Measurements from ENCODE around the gene ATP8A2. TPM values are rescaled to one million over a fixed set of nuclear protein-coding genes. Genes with fewer than 3 reads are reported as not detected.

The ATP8A2 gene
- total RNA-seq, 1 donor from 2014 or later, result 1.9 TPM

DNA sequence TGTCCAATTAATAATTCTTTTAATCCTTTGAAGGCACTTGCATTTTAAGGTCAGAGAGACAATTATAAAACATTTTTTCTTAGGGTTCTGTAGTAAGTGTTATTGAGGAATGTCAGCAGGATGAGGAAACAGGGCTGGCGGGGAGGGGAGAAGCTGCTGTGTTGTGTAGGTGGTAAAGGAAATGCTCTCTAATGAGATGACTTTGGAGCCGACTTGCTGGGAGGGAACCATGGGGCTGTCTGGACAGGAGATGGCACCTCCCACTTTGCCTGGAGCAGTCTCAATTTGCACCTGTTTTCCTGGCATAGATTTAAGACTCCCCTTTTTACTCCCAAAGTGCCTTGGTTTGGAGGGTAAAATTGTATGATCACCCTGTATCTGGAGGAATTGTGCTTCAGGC lies 230.4 kb downstream of the ATP8A2 start:
- Mint-ChIP-seq H3K4me3 (ENCODE audit: unreplicated experiment) (no peak overlapping the region), H3K4me1 (ENCODE audit: low read depth) (peaks cover 4% of the 10 kb centered on the region), H3K9me3 (ENCODE audit: low read depth) (no peaks in the 10 kb centered on the region), H3K27ac (ENCODE audit: unreplicated experiment) (no peak overlapping the region), H3K36me3 (ENCODE audit: low read depth) (no peaks in the 10 kb centered on the region), H3K27me3 (ENCODE audit: low read depth) (no peaks in the 10 kb centered on the region)
- TF ChIP-seq, protein P1, sequence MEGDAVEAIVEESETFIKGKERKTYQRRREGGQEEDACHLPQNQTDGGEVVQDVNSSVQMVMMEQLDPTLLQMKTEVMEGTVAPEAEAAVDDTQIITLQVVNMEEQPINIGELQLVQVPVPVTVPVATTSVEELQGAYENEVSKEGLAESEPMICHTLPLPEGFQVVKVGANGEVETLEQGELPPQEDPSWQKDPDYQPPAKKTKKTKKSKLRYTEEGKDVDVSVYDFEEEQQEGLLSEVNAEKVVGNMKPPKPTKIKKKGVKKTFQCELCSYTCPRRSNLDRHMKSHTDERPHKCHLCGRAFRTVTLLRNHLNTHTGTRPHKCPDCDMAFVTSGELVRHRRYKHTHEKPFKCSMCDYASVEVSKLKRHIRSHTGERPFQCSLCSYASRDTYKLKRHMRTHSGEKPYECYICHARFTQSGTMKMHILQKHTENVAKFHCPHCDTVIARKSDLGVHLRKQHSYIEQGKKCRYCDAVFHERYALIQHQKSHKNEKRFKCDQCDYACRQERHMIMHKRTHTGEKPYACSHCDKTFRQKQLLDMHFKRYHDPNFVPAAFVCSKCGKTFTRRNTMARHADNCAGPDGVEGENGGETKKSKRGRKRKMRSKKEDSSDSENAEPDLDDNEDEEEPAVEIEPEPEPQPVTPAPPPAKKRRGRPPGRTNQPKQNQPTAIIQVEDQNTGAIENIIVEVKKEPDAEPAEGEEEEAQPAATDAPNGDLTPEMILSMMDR (IDR thresholded peaks at IDR 0.05), result no peak
- no peak for DNase-seq (ENCODE audit: low spot score)

DNA sequence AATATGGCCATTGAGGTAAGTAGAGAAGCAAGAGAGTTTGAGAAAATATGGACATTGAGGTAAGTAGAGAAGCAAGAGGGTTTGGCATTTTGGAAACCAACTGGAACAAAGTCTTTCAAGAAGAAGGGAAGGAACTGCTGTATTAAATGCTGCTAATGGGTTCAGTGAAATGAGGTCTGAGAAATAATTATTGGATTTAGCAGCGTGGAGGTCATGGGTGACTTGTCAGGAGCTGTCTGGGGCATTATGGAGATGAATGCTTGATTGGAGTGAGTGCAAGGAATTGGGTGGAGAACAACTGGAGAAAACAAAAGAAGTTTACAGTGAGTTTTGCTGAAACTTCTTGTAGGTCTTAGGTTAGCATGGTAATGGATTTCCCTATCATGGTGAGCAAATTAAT lies 232.3 kb downstream of the ATP8A2 start:
- no peak overlapping the region for H3K27ac Mint-ChIP-seq (ENCODE audit: unreplicated experiment)
- TF ChIP-seq, protein P1 (IDR thresholded peaks at IDR 0.05), result no peak

DNA sequence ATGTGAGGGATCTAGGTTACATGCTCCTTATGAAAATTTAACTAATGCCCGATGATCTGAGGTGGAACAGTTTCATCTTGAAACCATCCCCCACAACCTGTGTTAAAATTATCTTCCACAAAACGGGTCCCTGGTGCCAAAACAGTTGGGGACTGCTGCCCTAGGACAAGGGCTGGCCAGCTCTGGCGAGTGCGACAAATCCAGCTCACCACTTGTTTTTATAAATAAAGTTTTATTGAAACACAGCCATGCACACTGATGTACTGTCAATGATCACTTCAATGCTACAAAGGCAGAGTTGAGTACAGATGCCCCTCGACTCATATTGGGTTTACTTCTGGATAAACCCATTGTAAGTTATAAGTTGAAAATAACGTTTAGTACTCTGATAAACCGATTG lies 235.3 kb downstream of the ATP8A2 start:
- H3K36me3 Mint-ChIP-seq (ENCODE audit: low read depth), result peaks cover 8% of the 10 kb centered on the region
- no peak overlapping the region for H3K4me3 Mint-ChIP-seq (ENCODE audit: unreplicated experiment)
- peaks cover 2% of the 10 kb centered on the region for H3K4me1 Mint-ChIP-seq (ENCODE audit: low read depth)

More for the DNA sequence above, 232.3 kb downstream of the ATP8A2 start:
- H3K36me3 Mint-ChIP-seq (ENCODE audit: low read depth), result no peaks in the 10 kb centered on the region
- H3K9me3 Mint-ChIP-seq (ENCODE audit: low read depth), result no peaks in the 10 kb centered on the region
- no peak for DNase-seq (ENCODE audit: low spot score)
- peaks cover 4% of the 10 kb centered on the region for H3K4me1 Mint-ChIP-seq (ENCODE audit: low read depth)
- no peaks in the 10 kb centered on the region for H3K27me3 Mint-ChIP-seq (ENCODE audit: low read depth)
- H3K4me3 Mint-ChIP-seq (ENCODE audit: unreplicated experiment), result no peak overlapping the region

DNA sequence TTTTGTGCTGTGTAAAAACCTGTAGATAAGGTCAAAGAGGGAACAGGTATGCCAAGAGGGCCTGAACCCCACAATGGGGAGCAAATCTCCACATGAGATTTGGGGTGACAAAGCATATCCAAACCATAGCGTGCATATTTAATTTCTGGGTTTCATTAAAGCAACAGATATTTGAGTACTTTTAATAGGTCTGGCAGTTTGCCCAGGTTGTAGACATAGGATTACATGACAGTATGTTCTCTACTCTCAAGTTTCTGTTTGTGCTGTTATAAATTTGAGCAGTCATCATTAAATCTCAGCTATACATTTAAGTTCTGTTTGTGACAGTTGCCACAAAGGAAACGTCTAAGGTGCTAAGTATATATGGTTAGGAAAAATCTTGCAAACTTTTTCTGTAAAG lies 236.4 kb downstream of the ATP8A2 start:
- DNase-seq (ENCODE audit: low spot score), result no peak
- Mint-ChIP-seq H3K27ac (ENCODE audit: unreplicated experiment) (no peak overlapping the region), H3K27me3 (ENCODE audit: low read depth) (no peaks in the 10 kb centered on the region), H3K36me3 (ENCODE audit: low read depth) (peaks cover 10% of the 10 kb centered on the region), H3K9me3 (ENCODE audit: low read depth) (peaks cover 12% of the 10 kb centered on the region), H3K4me3 (ENCODE audit: unreplicated experiment) (no peak overlapping the region), H3K4me1 (ENCODE audit: low read depth) (no peaks in the 10 kb centered on the region)
- TF ChIP-seq, protein P1 (IDR thresholded peaks at IDR 0.05), result no peak

More for the DNA sequence above, 235.3 kb downstream of the ATP8A2 start:
- Mint-ChIP-seq H3K9me3 (ENCODE audit: low read depth) (peaks cover 12% of the 10 kb centered on the region), H3K27me3 (ENCODE audit: low read depth) (no peaks in the 10 kb centered on the region), H3K27ac (ENCODE audit: unreplicated experiment) (no peak overlapping the region)
- no peak for DNase-seq (ENCODE audit: low spot score)
- TF ChIP-seq, protein P1 (IDR thresholded peaks at IDR 0.05), result no peak

DNA sequence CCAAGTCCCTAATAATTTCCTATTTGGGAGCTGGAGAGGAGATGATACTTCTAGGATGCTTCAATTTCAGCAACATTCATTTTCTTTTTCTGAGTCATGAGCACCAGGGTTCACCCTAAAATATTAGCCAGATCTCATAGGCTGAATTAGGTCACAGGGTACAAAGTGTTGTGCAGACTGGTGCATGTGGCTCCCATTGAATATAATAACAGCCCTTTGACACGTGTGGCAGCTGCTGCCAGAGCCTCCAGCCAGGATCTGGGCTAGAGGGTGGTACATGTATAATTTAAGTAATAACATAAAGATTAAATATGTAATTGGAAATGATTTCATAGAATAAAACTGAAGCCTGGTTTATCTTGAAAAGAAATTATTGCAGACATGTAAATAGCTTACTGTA lies 244.9 kb downstream of the ATP8A2 start:
- H3K4me3 Mint-ChIP-seq (ENCODE audit: unreplicated experiment), result no peak overlapping the region
- H3K36me3 Mint-ChIP-seq (ENCODE audit: low read depth), result peaks cover 3% of the 10 kb centered on the region
- no peaks in the 10 kb centered on the region for H3K4me1 Mint-ChIP-seq (ENCODE audit: low read depth)
- DNase-seq (ENCODE audit: low spot score), result no peak
- no peak overlapping the region for H3K27ac Mint-ChIP-seq (ENCODE audit: unreplicated experiment)
- TF ChIP-seq, protein P1 (IDR thresholded peaks at IDR 0.05), result no peak
- no peaks in the 10 kb centered on the region for H3K27me3 Mint-ChIP-seq (ENCODE audit: low read depth)
- H3K9me3 Mint-ChIP-seq (ENCODE audit: low read depth), result peaks cover 6% of the 10 kb centered on the region

Measured in chondrocyte (in vitro differentiated cells).